Measurements from ENCODE around the gene NTMT1. TPM values are rescaled to one million over a fixed set of nuclear protein-coding genes. Genes with fewer than 3 reads are reported as not detected.
A peak's percentile ranks its signal among the peaks of the same experiment; 100 is the strongest.

Gene NTMT1, protein sequence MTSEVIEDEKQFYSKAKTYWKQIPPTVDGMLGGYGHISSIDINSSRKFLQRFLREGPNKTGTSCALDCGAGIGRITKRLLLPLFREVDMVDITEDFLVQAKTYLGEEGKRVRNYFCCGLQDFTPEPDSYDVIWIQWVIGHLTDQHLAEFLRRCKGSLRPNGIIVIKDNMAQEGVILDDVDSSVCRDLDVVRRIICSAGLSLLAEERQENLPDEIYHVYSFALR
- 10 to 100 TPM in 3 of 4 donors, 1 to 10 TPM in 1; 1.8 to 30.8 (median 21.6) TPM for total RNA-seq

DNA sequence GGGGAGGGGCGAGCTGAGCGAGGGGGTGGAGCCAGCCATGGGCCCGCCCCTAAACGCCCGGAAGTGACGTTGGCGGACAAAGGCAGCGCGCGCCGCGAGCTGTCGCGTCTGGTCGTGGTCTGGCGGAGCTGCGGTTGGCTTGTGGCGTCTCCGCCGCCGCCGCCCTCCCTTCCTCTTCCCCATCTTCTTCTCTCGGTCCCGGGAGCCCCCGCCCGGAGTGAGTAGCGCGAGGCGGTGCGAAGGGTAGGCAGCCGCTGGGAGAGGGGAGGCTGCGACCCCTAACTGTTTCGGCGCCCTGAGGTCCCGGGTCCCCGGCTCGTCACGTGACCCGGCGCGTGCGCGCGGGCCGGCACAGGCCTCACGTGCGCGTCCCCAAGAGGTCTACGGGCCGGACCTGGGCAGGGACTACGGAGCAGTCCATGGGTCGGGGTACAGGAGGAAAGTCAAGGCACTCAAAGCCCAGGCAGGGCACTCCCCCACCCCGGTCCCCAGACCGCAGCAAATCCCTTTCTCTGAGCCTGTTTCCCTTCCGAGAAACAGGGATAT is at the start of gene NTMT1:
NTMT1 (plus strand) TSS at position 85 of the 546 bp plus-strand sequence. CDS start 6,541 bp downstream, outside the sequence.
- TF ChIP-seq POLR2A (IDR thresholded peaks at IDR 0.05), result peak; percentile 97 to 99
- TF ChIP-seq, protein P1, sequence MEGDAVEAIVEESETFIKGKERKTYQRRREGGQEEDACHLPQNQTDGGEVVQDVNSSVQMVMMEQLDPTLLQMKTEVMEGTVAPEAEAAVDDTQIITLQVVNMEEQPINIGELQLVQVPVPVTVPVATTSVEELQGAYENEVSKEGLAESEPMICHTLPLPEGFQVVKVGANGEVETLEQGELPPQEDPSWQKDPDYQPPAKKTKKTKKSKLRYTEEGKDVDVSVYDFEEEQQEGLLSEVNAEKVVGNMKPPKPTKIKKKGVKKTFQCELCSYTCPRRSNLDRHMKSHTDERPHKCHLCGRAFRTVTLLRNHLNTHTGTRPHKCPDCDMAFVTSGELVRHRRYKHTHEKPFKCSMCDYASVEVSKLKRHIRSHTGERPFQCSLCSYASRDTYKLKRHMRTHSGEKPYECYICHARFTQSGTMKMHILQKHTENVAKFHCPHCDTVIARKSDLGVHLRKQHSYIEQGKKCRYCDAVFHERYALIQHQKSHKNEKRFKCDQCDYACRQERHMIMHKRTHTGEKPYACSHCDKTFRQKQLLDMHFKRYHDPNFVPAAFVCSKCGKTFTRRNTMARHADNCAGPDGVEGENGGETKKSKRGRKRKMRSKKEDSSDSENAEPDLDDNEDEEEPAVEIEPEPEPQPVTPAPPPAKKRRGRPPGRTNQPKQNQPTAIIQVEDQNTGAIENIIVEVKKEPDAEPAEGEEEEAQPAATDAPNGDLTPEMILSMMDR (IDR thresholded peaks at IDR 0.05), result peak in 2 of 4 experiments; percentile 20 to 35
- Histone ChIP-seq H3K4me1 (peaks cover 4 to 20% of the 10 kb centered on the region in 2 donors), H3K36me3 (no peaks in the 10 kb centered on the region), H3K4me3 (peak within 1 kb of the TSS; percentile 93 to 95), H3K27me3 (no peaks in the 10 kb centered on the region), H3K9me3 (no peaks in the 10 kb centered on the region), H3K27ac (peak within 1 kb of the TSS; percentile 89 to 96)
- intact Hi-C loops (cut with DNase I; ENCODE audit: low total_unique reads), result no loop called here
- DNase-seq, result peak; percentile 83 to 91

DNA sequence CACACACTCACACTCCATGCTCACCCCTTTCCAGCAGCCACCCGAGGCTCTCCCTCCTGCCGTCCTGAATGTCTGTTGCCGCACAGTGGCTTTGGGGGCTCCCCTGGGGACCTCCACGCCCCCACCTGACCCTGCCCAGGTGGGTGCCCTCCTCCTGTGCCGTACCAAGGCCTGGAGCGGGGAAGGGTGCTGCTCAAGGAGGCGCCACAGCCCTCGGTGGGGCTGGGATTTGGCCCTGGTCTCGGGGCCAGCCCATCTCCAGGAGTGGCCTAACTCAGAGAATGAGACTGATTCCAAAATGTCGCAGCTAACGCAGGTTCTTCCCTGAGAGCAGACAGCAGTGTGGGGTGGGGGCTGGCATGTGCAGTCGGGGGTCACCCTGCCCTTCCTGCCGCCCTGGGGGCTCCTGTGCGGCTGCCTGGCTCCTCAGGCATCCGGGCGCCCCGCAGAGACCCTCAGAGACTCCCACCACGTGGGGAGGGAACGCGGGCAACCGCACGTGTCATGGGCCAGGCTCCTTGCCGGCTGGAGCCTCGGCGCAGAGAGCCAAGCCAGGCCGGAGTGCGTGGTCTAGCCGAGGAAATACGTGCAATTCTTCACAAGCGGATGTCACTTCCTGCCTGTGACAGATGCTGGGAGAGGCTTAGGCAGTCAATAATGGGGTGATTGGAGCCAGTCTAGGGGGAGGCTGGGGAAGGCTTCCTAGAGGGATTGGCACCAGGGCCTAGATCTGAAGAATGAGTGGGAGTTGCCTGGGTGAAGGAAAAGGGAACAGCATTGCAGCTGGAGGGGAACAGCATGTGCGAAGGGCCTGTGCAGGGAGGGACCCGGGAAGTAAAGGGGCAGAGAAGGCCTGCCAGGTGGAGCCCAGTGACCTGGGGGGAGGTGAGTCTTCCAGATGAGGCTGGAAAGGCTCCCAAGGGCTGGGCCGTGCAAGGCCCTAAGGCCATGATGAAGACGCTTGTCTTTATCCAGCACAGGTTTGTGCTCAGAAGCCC is 49.1 kb upstream of the NTMT1 start:
- H3K4me3 ChIP-seq, result no peak overlapping the region
- DNase-seq, result peak; percentile 43 to 62
- no peaks in the 10 kb centered on the region for H3K4me1 ChIP-seq
- H3K27me3 ChIP-seq, result no peaks in the 10 kb centered on the region
- H3K9me3 ChIP-seq, result no peaks in the 10 kb centered on the region
- no peak for TF ChIP-seq POLR2A (IDR thresholded peaks at IDR 0.05)
- TF ChIP-seq, protein P1 (IDR thresholded peaks at IDR 0.05), result no peak
- H3K36me3 ChIP-seq, result no peaks in the 10 kb centered on the region
- peak overlapping the region; percentile 9 to 38 for H3K27ac ChIP-seq
- intact Hi-C loops (cut with DNase I; ENCODE audit: low total_unique reads), result loop anchor here (10.0 kb wide), 1 partner anchor 62 kb away; no protein-coding TSS in a partner anchor

DNA sequence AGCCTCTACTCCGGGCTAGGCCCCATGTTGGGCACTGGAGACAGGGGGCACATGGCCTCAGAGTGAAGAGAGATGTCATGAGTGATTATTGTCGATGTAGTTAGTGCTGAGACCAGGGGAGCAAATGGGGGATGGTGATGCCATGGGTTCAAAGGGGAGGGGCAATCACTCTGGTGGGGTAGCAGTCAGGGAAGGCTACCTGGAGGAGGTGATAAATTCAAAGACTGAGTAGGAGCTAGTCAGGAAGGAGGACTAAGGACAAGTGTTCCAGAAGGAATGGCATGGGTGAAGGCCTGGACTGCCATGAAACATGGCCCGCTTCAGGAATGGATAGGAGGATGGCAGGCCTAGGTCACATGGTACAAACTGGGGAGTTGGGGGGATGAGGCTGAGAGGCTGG is 46.7 kb upstream of the NTMT1 start:
- intact Hi-C loops (cut with DNase I; ENCODE audit: low total_unique reads), result loop anchor here (10.0 kb wide), 1 partner anchor 64 kb away; no protein-coding TSS in a partner anchor
- Histone ChIP-seq H3K27me3 (no peaks in the 10 kb centered on the region), H3K27ac (no peak overlapping the region), H3K36me3 (no peaks in the 10 kb centered on the region), H3K4me1 (no peaks in the 10 kb centered on the region), H3K9me3 (no peaks in the 10 kb centered on the region), H3K4me3 (no peak overlapping the region)
- no peak for TF ChIP-seq POLR2A (IDR thresholded peaks at IDR 0.05)
- TF ChIP-seq, protein P1 (IDR thresholded peaks at IDR 0.05), result no peak
- DNase-seq, result no peak

DNA sequence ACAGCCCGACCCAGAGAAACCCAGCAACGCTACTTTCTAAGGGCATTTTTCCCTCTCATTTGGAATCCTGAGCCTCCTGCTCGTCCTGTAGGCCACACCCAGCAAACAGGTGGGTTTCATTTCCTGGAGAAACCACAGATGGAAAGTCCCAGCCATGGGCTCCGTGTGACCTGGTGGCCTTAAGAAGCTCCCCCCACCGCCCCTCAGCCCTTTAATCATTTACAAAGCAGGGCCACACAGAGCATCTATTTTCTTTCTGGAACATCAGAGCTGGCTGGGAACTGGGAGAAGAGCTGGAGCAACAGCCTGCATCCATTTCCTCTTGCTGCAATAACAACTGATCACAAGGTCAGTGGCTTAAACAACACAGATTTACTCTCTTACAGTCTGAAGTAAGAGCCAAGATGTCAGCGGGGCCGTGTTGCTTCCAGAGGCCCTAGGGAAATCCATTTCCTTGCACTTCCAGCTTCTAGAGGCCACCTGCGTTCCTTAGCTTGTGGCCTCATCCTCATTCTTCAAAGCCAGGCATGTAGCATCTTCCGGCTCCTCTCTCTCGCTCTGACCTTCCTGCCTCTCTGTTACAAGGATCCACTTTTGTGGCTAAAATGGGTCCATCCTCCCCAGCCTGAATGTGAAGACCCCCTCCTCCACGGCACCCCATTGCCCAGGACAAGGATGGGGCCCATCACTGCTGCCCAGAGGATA is 45.6 kb upstream of the NTMT1 start:
- no peaks in the 10 kb centered on the region for H3K27me3 ChIP-seq
- no peak overlapping the region for H3K27ac ChIP-seq
- TF ChIP-seq, protein P1 (IDR thresholded peaks at IDR 0.05), result no peak
- TF ChIP-seq POLR2A (IDR thresholded peaks at IDR 0.05), result no peak
- no peak overlapping the region for H3K4me3 ChIP-seq
- no peak for DNase-seq
- no peaks in the 10 kb centered on the region for H3K9me3 ChIP-seq
- intact Hi-C loops (cut with DNase I; ENCODE audit: low total_unique reads), result no loop called here
- no peaks in the 10 kb centered on the region for H3K36me3 ChIP-seq
- no peaks in the 10 kb centered on the region for H3K4me1 ChIP-seq
